Pulmonary artery endothelial cell (primary cell): ENCODE measurements around the gene MYZAP. TPM values are rescaled to one million over a fixed set of nuclear protein-coding genes. Genes with fewer than 3 reads are reported as not detected.
"Not testable (repeated sequence)": the region's sequence is repeated elsewhere in the genome, so short reads cannot be mapped to it uniquely, and the experiment has no call there.

ENCODE experiments used
- DNase-seq: peaks from one replicate; pipeline ENCODE4 v3.0.0-alpha.2; 2011; ENCODE audit warnings: low read depth, low spot score
- total RNA-seq: library from RNA; depleted of rRNA; stranded (reverse); fragments of >200 nt; gene quantifications from 2 replicates; pipeline ENCODE4 v1.2.3, GENCODE V29; 2014

Gene MYZAP
- total RNA-seq, 1 donor from 2014 or later, result 7.4 TPM

DNA sequence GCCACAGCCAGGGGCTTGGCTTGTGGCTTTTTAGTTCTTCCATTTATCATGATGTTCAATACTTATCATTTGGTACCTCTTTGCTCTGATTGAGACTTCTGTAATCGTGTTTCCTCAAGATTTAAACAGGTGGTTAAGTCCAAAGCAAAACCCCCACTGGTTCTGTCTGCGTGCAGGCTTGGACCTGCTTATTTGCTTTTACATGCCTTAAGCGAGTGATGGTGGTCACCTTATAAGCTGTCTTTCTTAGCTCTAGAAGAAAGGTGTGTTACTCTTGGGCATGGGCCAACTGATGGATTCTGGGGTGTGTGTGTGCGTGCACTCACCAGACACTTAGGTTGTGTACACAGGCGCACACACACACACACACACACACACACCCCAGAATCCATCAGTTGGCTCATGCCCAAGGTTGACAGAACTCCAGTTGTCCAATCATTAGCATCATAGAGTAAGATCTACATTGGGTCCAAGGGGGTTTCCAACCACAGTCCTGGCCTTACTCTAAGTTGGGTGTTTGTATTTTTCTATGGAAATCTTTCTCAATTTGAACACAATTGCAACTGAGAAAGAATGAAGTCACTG is 1.2 kb downstream of the MYZAP start:
- DNase-seq, result no peak

DNA sequence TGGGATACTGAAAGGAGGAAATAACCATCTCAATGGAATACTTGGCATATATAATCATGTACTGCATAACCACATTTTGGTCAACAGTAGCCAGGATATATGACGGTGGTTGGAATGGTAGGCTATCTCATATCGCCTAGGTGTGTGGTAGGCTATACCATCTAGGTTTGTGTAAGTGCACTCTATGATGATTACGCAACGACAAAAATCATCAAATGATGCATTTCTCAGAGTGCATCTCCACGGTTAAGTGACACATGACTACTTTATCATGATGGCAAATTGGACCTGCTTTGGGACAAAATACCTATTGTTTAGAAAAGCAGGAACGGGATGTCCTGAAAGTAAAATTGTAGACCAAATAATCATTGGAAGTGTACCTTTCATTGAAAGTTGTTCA is 2.8 kb downstream of the MYZAP start:
- DNase-seq, result no peak

DNA sequence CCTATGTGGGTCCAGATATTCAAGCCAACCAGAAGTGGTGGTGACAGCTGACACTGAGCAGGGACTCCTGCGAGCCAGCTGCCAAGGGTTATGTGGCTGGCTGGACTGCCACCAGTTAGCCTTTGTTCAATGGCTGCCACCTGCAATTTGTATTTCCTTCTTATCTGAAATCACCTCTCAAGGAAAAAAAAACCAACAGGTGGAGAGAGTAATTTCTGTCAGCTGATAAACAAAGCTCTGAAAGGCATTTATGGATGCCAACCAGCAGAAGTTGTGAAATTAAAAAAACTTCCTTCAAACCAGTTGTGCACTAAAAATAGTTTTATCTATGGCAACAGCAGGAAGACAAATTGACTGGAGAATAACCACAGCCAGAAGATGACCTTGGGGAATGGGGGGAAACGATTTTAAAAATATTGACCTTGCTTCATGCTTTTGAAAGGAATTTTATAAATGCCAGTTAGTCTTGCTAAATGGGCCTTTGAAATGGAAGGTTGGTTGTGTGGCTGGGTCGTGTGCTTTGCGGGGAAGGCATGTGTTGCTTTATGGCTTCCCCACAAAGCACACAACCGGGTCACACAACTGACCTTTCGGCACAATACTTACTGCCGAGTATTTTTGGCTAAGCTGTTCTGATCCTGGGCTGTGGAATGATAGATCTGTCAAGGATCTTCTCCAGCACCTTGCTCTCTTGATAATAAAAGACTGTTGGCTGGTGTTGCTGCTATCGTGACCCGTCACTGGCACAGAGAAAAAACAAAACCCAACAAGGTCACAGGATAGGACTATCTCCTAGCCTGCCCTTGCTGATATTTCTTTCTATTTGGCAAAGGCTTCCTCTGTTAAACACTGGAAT is 3.5 kb downstream of the MYZAP start:
- DNase-seq, result no peak

DNA sequence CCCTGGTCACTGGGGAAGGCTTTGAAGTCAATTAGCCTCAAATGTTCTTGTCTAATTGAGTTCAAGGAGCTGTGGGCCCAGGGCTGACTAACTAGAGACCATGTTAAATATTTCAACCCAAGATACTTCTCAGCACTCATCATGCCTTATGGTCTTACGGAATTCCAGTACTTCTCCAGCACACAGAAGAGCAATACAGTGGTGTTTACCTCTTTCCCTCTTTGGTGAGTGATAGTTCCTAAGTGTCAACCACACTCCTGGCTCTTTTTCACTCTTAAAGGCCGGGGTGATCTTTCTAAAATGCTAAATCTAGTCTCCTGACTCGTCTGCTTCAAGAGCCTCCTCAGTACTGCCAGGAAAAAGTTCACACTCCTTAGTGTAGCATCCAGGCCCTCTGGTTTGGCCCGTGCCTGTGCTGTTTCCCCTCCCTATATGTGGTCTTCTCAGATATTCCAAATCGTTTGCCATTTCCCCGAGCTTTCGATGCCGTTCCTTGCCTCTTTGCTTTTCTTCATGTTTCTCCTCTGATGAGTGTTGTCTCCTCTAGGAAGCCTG is 4.7 kb downstream of the MYZAP start:
- DNase-seq, result no peak

DNA sequence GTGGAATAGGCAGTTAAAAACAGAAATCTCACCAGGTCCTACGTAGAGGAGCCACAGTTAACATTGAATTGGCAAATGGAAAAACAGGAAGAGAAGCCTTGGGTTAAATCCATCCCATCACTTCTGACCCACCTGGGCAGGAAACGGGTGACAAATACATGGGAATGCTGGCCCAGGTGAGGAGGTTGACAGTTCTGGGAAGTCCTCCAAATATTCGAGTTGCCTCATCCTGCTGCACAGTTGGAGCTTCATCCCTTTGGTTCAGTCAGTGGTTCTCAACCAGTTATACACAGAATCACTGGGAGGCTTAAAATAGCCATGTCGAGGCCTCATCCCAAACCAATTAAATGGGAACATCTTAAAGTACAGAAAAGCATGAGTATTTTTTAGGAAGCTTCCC is 5.3 kb downstream of the MYZAP start:
- no peak for DNase-seq

DNA sequence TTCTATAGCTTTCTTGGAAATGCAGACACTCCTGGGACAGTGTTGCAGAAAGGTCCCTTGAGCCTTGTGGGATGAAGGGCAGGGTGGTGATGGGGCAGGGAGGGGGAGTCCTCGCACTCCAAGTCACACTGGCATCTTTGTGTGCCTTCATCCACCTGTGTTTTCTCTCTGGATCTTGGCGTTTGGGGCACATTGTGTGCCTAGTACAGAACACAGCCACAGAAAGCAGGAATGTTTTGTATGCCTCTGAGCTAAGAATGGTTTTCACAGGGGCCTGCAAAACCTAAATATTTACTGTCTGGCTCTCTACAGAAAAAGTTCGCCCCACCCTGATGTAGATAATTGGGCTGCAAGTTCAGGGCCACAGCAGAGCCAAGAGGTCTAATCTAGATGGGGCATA is 5.7 kb downstream of the MYZAP start:
- DNase-seq, result no peak

DNA sequence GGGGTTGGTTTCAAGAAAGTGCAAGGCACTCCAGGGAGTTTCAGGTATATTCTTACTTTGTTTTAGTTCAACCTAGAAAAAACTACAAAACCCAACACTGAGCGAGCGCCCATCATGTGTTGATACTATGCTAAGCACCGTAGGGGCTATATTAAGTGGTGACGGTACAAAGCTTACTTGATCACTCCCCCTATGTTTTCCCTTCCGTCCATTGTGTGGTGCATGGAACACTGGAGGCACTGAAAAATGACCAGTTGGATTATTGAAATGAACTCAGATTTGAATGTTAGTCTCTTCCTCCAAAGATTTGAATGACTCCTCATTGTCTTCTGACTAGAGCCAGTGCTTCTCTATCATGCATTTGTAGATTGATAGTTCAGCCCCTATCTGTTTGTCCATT is 6.6 kb downstream of the MYZAP start:
- no peak for DNase-seq

DNA sequence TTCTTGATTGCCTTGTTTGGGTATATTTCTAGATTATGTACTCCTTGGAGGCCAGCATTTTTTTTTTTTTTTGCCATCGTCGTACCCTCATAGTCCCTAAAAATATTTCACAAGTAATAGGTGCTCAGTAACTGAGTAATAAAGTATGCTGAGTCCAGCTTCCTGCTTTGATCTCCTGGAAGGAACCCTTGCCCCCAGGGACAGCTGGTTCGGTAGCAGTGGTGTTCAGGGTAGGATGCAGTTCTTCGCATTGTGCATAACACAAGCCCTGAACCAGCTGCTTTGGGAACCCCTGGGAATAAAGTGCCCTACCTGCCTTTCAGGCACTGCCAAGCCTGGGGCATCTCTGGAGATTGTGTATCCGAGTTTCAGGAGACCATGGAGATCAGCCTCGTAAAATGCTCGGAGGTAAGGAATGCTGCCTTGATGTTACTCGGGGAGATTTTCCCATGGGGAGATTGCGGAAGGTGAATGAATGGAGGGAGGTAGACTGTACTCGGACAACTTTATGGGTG is 7.6 kb downstream of the MYZAP start:
- no peak for DNase-seq

DNA sequence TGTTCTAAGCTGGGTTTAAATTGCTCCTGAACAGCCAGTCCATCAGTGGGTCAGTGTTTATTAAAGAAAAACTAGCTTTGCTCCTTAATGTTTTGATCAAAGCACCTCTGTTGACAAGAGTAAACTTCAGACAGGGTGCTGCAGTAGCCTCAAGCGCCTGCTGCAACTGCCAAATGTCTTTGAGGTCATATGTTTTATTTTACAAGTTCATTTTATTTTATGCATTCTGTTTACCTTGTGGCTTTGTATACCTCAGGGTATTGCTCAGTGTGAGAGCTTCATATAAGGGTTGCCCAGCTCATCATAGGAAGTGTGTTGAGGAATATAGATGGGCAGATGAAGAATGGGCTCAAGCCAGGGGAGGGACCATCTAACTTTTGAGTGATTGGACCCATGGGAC is 8.5 kb downstream of the MYZAP start:
- DNase-seq, result no peak

DNA sequence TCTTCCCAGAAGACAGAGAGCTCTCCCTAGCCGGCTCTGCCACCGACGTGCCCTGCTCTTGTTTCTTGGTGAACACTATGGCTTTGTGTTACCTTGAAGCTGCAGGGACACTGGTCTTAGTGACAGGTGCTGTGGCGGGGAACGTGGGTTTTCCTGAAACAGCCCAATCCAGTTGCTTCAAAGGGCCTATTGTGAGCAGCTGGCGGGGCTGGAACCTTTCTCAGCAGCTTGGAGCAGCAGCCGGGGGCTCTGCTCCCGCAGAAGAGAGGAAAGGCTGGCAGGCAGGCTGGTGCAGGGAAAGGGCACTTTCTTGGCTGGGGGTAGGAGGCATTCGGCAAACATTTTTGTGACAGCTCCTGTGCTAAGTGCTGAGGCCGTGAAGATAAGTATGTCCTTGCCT is 12.8 kb downstream of the MYZAP start:
- DNase-seq, result no peak

DNA sequence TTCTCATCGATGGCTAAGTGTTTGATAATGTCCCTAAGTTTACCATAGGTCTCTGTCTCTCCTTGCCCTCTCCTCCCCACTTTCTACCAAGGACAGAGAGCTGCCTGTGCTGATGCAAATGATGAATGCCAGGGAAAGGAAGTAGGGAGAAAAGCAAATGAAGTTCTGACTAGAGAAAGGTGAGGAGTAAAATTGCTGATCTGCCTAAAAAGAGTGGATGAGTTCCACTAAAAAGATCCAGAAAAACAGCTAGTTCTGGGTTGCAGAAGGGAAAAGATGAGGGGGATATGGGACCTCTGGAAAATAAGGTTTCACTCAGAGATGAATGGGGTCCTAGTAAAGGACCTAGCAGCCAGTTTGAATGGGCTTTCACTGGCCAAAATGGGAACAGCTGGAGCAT is 13.8 kb downstream of the MYZAP start:
- no peak for DNase-seq

DNA sequence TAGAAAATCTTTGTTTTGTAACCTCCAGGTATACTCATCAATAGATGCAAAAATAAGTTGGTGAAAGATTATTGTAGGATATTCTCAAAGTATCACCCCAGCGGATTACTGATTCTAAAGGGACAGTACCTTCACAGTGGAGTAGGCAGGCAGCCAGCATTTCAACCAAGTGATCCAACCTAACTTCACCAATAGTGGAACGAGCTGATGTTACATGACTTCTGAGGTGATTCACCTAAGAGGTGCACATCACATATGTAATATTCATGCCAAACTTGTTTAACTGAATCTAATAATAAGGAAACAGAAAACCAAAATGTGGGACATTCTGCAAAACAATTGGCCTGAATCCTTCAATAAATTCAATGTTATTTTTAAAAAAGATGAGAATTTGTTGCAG is 14.3 kb downstream of the MYZAP start:
- DNase-seq, result no peak

DNA sequence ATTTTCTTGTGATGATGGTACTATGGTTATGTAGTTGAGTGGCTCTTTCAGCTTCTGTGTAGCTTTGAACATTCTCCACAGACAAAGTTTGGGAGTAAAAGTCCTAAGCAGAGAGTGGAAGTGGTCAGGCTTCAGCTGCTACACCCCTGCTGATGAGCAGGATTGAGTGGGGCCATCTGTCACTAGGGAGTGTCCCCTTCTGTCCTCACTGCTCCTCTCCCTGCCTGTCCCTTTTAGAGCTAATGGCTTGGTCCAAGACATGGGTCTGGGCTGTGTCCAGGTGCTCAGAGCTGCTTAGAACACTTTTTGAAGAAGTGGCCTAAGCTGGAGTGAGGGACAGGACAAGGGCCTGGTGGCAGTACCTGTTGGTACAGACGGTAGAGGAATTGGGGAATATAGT is 15.1 kb downstream of the MYZAP start:
- DNase-seq, result no peak

DNA sequence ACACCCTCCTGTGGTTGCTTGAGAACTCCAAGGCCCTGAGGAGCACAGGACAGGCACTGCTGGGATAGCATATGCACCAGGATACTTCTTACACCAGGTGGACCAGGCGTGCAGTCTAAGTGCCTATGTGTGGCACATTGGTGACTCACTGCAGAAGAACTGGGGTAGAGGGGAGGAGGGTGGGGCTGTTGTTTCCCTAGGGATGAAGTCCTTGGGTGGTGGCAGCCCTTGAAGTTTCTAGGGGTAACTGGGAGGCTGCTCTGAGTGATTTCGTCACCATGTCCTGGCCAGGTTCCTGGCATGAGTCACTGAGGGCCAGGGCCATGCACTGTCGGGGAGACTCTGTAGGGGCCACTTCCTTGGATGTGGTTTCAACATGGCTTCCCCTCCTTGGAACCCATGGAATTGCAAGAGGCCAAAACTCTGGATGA is 15.9 kb downstream of the MYZAP start:
- no peak for DNase-seq

DNA sequence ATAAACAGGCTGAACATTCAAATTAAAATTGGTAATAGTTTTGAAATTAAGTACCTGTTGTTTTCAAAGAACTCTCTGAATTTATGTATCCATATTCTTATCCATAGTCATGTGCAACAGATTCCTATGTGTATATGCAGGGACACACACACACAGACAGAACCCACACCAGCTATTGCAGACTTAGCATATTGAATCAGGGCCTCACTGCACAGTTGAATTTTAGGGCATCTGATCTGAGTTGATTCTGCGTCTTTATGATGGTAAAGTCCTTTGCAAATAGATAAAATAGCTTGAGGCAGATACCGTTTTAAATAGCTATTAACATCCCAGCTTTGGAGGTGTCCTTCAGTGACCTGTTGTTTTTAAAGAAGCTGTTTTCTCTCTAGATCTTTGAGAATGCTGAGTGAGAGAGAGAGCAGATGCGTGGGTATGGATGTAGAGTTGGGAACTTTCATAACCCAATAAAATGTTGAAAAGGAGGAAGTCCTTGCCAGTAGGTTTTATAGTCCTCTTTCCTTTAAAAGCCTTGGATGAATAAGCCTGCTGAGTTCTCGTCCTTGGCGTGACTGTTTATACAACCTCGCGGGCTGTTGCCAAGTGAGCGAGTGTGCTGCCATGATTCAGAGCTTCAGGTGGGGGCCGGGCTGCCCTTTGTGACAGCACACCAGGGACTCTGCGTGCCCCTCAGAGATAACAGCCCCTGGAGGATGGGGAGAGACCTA is 18.3 kb downstream of the MYZAP start:
- peak; percentile 27 for DNase-seq

DNA sequence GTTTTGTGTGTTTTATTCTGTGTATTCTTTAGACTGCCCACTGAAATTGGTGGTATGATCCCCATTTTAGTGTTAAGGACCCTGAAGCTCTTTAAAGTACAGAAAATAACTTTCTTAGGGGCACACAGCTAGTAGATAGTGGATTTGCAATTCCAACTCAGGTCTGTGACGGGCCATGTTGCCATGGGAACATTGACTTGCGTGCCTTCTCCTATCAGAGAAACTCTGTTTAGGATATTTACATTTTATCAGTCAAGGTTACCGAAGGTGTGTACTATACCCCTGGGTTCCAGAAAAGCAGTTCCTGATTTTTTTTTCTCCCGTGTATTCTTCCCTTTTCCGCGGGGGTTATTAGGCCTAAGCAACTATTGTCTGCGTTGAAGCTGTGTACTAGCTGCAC is 19.4 kb downstream of the MYZAP start:
- no peak for DNase-seq

DNA sequence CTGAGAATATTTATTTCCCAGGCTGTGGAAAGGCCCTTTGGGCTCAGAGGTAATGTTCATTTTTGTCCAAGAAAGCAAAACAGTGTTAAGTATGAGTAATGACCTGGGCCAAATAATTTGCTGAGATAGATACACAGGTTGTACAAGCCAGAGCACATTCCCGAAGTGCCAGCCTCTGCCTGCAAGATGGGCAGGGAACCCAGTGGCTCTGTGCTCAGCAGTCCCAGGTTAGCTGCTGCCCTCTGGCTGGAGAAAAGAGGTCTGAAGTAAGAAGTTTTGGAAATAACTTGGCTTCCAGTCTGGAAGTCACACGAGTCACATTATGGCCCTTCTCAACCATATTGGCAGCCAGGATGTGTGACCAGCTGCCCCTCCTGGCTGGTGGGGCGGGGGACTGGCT is 20.2 kb downstream of the MYZAP start:
- no peak for DNase-seq

DNA sequence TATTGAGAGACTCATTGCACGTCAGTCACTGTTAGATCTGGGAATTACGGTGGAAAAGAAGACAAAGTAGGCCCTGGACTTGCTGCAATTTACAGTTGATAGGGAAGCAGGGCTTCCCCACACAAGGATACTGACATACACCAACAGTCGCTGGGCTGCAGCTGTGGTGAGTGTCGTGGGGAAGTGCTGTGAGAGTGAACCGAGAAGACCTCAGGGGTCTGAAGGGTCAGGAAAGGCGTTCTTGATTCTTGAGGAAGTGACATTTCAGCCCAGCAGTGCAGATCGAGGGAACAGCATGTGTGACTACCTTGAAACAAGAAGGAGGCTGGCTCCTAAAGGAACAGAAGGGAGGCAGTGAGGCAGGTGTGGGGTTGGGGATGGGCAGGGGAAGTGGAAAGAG is 22.5 kb downstream of the MYZAP start:
- no peak for DNase-seq

DNA sequence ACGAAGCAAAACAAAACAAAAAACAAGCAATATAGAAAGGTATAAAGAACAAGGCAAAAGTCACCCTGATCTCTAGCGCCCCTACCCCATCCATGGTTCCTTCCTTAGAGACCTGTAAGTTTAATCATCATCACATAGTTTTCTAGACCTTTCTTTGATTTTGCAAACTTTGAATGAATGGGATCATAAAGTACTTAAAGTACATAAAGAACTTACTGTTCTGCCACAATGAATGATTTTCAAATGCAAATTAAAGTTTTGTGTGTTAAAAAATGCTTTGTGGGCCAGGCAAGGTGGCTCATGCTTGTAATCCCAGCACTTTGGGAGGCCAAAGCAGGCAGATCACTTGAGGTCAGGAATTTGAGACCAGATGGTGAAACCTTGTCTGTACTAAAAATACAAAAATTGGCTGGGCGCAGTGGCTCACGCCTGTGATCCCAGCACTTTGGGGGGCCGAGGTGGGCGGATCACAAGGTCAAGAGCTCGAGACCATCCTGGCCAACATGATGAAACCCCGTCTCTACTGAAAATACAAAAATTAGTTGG is 24.3 kb downstream of the MYZAP start:
- DNase-seq, result not testable (repeated sequence)

DNA sequence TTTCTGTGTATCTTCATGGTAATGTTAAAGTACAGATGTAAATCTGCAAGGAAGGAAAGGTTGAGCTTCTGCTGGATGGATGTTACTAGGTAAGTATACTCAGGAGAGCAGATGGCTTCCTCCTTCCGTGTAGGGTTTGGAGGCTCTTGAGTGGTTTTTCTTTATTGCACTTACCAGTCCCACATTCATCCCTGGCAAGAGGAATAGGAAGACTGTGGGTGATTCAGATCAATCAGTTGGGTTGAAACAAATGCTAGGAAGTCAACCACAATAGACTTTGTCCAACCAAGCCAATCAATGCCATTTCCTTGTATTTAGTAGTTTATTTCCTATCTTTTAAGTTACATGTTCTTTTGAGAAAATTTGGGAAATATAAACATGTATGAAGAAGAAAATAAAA is 26.6 kb downstream of the MYZAP start:
- DNase-seq, result no peak

DNA sequence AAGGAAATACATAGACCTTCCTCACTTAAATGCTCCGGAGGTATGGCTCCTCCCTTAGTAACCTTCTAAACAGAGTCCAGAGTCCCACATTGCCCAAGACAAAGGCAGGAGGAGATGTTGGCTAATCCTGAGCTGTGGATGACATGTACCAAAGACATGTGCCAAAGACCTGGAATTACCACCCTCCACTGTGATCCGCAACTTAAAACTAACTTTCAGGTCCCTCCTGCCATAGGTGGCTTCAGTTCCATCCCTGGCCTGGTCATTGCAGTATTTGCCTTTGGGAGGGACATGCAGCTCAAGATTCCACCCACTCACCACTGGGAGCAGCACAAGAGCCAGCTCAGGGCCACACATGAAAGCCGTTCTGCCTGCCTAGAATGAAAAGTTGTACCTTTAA is 28.0 kb downstream of the MYZAP start:
- DNase-seq, result no peak

DNA sequence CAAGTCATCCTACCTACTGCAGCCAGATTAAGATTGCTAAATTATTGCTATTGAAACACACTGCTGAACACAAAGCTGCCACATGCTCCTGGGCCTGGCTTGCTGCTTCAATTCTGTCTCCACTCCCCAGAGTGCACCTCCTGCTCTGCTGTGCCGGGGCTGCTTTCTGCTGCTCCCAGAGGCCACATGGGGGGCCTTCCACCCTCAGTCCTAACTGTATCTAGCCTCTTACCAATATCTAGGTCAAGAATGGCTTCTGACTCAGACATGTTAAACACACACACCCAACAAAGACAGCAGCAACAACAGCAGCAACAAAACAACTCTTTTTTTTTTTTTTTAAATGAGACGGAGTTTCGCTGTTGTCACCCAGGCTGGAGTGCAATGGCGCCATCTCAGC is 33.0 kb downstream of the MYZAP start:
- DNase-seq, result no peak
